ENCODE results near the gene GGPS1. TPM values are rescaled to one million over a fixed set of nuclear protein-coding genes. Genes with fewer than 3 reads are reported as not detected.
A peak's percentile ranks its signal among the peaks of the same experiment; 100 is the strongest.

Gene GGPS1
- total and polyA plus RNA-seq, 2 of the 8 experiments (the other 6 are each of a cell fraction or from before 2014, with no cell fraction given) = 20.9 to 43.6 TPM

DNA sequence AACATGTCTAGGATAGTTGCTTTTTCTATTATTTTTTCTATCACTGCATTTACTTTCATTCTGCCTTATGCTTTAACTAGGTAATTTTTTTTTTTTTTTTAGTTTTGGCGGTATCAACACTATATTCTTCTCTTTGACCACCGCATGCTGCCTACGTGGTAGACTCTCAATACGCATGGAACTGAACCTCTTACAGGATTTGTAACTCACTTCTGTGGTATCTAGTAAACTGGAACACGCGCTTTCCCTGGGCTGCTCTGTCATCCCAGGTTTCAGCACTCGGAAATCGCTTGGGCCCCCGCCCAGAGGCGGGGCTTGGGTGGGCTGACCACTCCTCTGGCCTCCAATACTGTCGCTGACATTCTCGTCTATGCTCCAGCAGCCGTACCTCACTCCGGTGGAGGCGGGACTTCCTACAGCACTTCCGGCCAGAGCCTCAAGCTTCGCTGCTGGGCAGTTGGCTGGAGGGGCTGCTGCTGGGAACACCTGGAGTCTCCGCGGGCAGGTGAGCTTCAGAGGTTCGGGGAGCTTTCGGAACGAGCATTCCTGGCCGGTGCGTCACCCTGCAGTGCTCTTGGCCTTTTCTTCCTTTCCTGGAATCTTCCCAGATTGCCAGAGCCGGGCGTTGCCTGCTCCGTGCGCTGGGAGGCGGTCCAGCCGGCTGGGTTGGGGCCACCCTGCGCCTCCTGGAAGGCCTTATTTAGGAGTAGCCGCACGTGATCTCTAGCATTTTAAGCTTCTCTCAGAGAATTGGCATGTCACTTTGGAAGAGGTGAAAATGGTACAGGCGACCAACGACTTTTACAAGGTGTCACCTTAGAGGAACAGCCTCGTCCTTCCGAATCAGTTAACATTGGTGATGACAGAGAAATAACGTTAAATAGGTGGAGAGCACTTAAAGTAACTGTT lies 38.9 kb downstream of the GGPS1 start, which contains the start of gene TBCE:
TBCE (plus strand) TSS at position 428 of the 909 bp plus-strand sequence. CDS start 12,623 bp downstream, outside the sequence.
- peak; percentile 94 for FAIRE-seq
- peak; percentile 72; the same call in 1 of the 2 replicates for TF ChIP-seq SP1 (IDR thresholded peaks at IDR 0.05; ENCODE audit: low read depth, low read length)
- TF ChIP-seq BCL11A (IDR thresholded peaks at IDR 0.05; ENCODE audit: low read depth in 2 of 2, low read length in 2 of 2) = no peak
- peak; percentile 92 for TF ChIP-seq TAF7 (optimal IDR thresholded peaks at IDR 0.05; ENCODE audit: borderline replicate concordance, low read depth, low read length)
- TF ChIP-seq, protein P1, sequence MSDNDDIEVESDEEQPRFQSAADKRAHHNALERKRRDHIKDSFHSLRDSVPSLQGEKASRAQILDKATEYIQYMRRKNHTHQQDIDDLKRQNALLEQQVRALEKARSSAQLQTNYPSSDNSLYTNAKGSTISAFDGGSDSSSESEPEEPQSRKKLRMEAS (IDR thresholded peaks at IDR 0.05) = peak; percentile 27; the same call in 1 of the 2 replicates

More for the DNA sequence above, 38.9 kb downstream of the GGPS1 start, which contains the start of gene TBCE:
- Histone ChIP-seq H3K27me3 (replicated peaks in 1 of 4; ENCODE audit: control insufficient read depth in 3 of 4, extremely low read depth in 1 of 4, insufficient read depth in 3 of 4, low read length in 3 of 4) (no peaks in the 10 kb centered on the region), H4K8ac (ENCODE audit: extremely low read depth, insufficient read depth, low read length) (0 out of 2 replicates have a peak within 1 kb of the TSS, but pooled peaks have one; percentile 93), H3K27ac (ENCODE audit: low read depth, low read length) (peak within 1 kb of the TSS; percentile 63), H3K4me1 (replicated peaks in 1 of 4; ENCODE audit: control insufficient read depth in 3 of 4, insufficient read depth in 4 of 4, low read length in 3 of 4) (no peaks in the 10 kb centered on the region), H2BK5ac (ENCODE audit: low read depth, low read length) (peak within 1 kb of the TSS; percentile 48), H2BK20ac (ENCODE audit: low read length) (no peak within 1 kb of the TSS), H2BK12ac (ENCODE audit: low read depth, low read length) (no peak within 1 kb of the TSS), H3K23ac (ENCODE audit: insufficient read length) (no peak within 1 kb of the TSS), H2BK15ac (ENCODE audit: low read length) (0 out of 2 replicates have a peak within 1 kb of the TSS, but pooled peaks have one; percentile 67), H3K56ac (replicated peaks; ENCODE audit: insufficient read length, low read depth, low read length) (peak within 1 kb of the TSS; percentile 73), H3K23me2 (ENCODE audit: low read depth, low read length) (no peaks in the 10 kb centered on the region), H2AFZ (ENCODE audit: low read length) (peak within 1 kb of the TSS; percentile 11; the same call in 1 of the 2 replicates), H2AK5ac (ENCODE audit: low read depth, low read length) (no peak within 1 kb of the TSS), H3K18ac (ENCODE audit: extremely low read depth, low read length) (peak within 1 kb of the TSS; percentile 96), H4K5ac (ENCODE audit: insufficient read length, low read depth, low read length) (peak within 1 kb of the TSS; percentile 97), H3K9me3 (ENCODE audit: insufficient read depth in 2 of 2, low read depth in 1 of 2, low read length in 1 of 2) (no peaks in the 10 kb centered on the region), H3K79me2 (ENCODE audit: control insufficient read depth in 1 of 2, insufficient read depth in 2 of 2, low read length in 2 of 2) (peaks cover 0 to 22% of the 10 kb centered on the region in 2 experiments; a peak in 2 of 4 replicates), H3K79me1 (ENCODE audit: low read depth, low read length) (peaks cover 3% of the 10 kb centered on the region), H3K4me3 (ENCODE audit: extremely low read depth in 1 of 4, insufficient read depth in 2 of 4, low read depth in 3 of 4, low read length in 4 of 4) (peak within 1 kb of the TSS; percentile 61 to 86 (median 70)), H3K9ac (replicated peaks in 1 of 4; ENCODE audit: extremely low read depth in 1 of 4, low read depth in 3 of 4, low read length in 3 of 4) (peak within 1 kb of the TSS; percentile 51 to 78 (median 74)), H3K4me2 (ENCODE audit: insufficient read depth in 1 of 2, low read depth in 2 of 2, low read length in 2 of 2) (peak within 1 kb of the TSS; percentile 69 to 70), H2BK120ac (replicated peaks; ENCODE audit: low read depth, low read length) (no peak within 1 kb of the TSS), H4K91ac (replicated peaks; ENCODE audit: insufficient read length, low read length) (peak within 1 kb of the TSS; percentile 73), H4K20me1 (replicated peaks in 1 of 2; ENCODE audit: control insufficient read depth in 1 of 2, insufficient read depth in 2 of 2, low read length in 2 of 2) (no peaks in the 10 kb centered on the region), H3K4ac (replicated peaks; ENCODE audit: insufficient read length, low read depth, low read length) (no peak within 1 kb of the TSS), H3K36me3 (ENCODE audit: control insufficient read depth in 2 of 4, insufficient read depth in 4 of 4, low read length in 3 of 4) (no peaks in the 10 kb centered on the region), H3K14ac (ENCODE audit: insufficient read length) (no peak within 1 kb of the TSS)
- 2% methylated on average over 38 of the region's 38 CpGs; no CpG with 5 or more reads in 1 of the 2 experiments for WGBS, 2 experiments (ENCODE audit: extremely low coverage in 1 of 2, insufficient coverage in 1 of 2, insufficient read length in 1 of 2, insufficient replicate concordance in 2 of 2, low coverage in 1 of 2, low lambda C conversion rate in 2 of 2, missing lambda C conversion rate in 1 of 2)
- peak; percentile 95 to 96 for DNase-seq (ENCODE audit: low read depth in 1 of 2, low spot score in 2 of 2)
- ChIA-PET POLR2A (ENCODE audit: partially characterized antibody) (interaction anchor here (0.8 to 2.5 kb wide), 13 partner anchors 8 to 218 kb away, joined by 3 to 12 read pairs (median 5); partner anchors contain the start of genes ARID4B, GGPS1 and RBM34), CTCF (ENCODE audit: partially characterized antibody) (interaction anchor here (0.9 to 1.2 kb wide), 2 partner anchors 9 to 247 kb away, joined by 3 to 4 read pairs; no protein-coding TSS in a partner anchor)

Data from H1 (cell line).